GM19193 (cell line): ENCODE data around the gene GABRR1.

Source experiments
- POLR2A ChIP-seq: IDR thresholded peaks from 4 replicates; pipeline ENCODE4 v1.6.1; 2011; ENCODE audit not compliant: insufficient read depth, insufficient read length; ENCODE audit errors: extremely low read depth

Gene GABRR1

GRCh38 chr6:89145091-89145955 lies 71.8 kb downstream of the GABRR1 start:
- no peak for TF ChIP-seq POLR2A

- no peak for TF ChIP-seq POLR2A
Observed at GRCh38 chr6:89144354-89144906, 72.7 kb downstream of the GABRR1 start.

- TF ChIP-seq POLR2A = no peak
Observed at GRCh38 chr6:89140347-89141156, 76.6 kb downstream of the GABRR1 start.

- no peak for TF ChIP-seq POLR2A
Observed at GRCh38 chr6:89139509-89140346, 77.4 kb downstream of the GABRR1 start.

GRCh38 chr6:89138173-89138572 lies 79.0 kb downstream of the GABRR1 start:
- no peak for TF ChIP-seq POLR2A

GRCh38 chr6:89134723-89135122 lies 82.4 kb downstream of the GABRR1 start:
- TF ChIP-seq POLR2A = no peak

GRCh38 chr6:89133981-89134380 lies 83.2 kb downstream of the GABRR1 start:
- no peak for TF ChIP-seq POLR2A

GRCh38 chr6:89132057-89132456 lies 85.1 kb downstream of the GABRR1 start:
- no peak for TF ChIP-seq POLR2A

- no peak for TF ChIP-seq POLR2A
Observed at GRCh38 chr6:89131599-89131998, 85.6 kb downstream of the GABRR1 start.
